Lower leg skin (tissue), 4 donors: Measurements from ENCODE around the gene GDPD4. TPM values are rescaled to one million over a fixed set of nuclear protein-coding genes. Genes with fewer than 3 reads are reported as not detected.

Source experiments
- DNase-seq, 2 donors: peaks; one replicate each; pipeline ENCODE4 v3.0.0-alpha.2; 2019; ENCODE audit warnings: low spot score in 2 of 2
- H3K4me3 ChIP-seq: fragments of 200-600 bp; sonication (generic); 2 replicates; pipeline ENCODE4 v1.5.1; 2017; ENCODE audit warnings: mild to moderate bottlenecking, low read depth; ENCODE audit not compliant: poor library complexity, severe bottlenecking
- CTCF ChIP-seq, 3 donors: fragments of 450-650 bp; IDR thresholded peaks; one replicate each; pipeline ENCODE4 v1.5.1; 2016; ENCODE audit warnings: antibody characterized with exemption in 3 of 3, mild to moderate bottlenecking in 3 of 3, moderate library complexity in 2 of 3
- POLR2A ChIP-seq, 2 donors: fragments of 450-650 bp; IDR thresholded peaks; one replicate each; pipeline ENCODE4 v1.6.1; 2016 to 2017; ENCODE audit warnings: antibody characterized with exemption in 2 of 2, mild to moderate bottlenecking in 1 of 2, moderate library complexity in 1 of 2
- WGBS, 2 donors: methylation state at CpG; one replicate each; pipeline ENCODE4 v1.1.5; 2018; 5-methylcytosine and 5-hydroxymethylcytosine counted together
- intact Hi-C: fragments of 100-400 bp; cut with DNase I; formaldehyde crosslinking; loops from one replicate; pipeline ENCODE4 v1.15.0; 2023; ENCODE audit warnings: low total_unique reads
- total RNA-seq, 4 donors: library from RNA; depleted of rRNA; stranded (reverse); fragments of >200 nt; gene quantifications; one replicate each; pipeline ENCODE4 v1.1.0, GENCODE V29; 2016

The GDPD4 gene
- total RNA-seq, 4 donors from 2014 or later = not detected

- WGBS, 2 donors = 94 to 95% methylated on average over 1 of the region's 1 CpG
- intact Hi-C loops = no loop called here
- no peak for DNase-seq
Observed at GRCh38 chr11:77269484-77270123, 31.9 kb downstream of the GDPD4 start.

GRCh38 chr11:77267962-77268361, 33.5 kb downstream of the GDPD4 start:
- intact Hi-C loops = no loop called here
- no peak for TF ChIP-seq CTCF (IDR thresholded peaks at IDR 0.05)
- TF ChIP-seq POLR2A (IDR thresholded peaks at IDR 0.05) = no peak
- DNase-seq = no peak
- 91 to 93% methylated on average over 2 of the region's 2 CpGs for WGBS, 2 donors
- no peak overlapping the region for H3K4me3 ChIP-seq

More at GRCh38 chr11:77269484-77270123, 31.9 kb downstream of the GDPD4 start:
- TF ChIP-seq POLR2A (IDR thresholded peaks at IDR 0.05) (no peak), CTCF (IDR thresholded peaks at IDR 0.05) (no peak)
- no peak overlapping the region for H3K4me3 ChIP-seq

- intact Hi-C loops = no loop called here
- DNase-seq = no peak
- H3K4me3 ChIP-seq = no peak overlapping the region
- 84 to 90% methylated on average over 1 of the region's 1 CpG for WGBS, 2 donors
- TF ChIP-seq CTCF (IDR thresholded peaks at IDR 0.05) = no peak
- no peak for TF ChIP-seq POLR2A (IDR thresholded peaks at IDR 0.05)
Observed at GRCh38 chr11:77266766-77267165, 34.7 kb downstream of the GDPD4 start.

- TF ChIP-seq POLR2A (IDR thresholded peaks at IDR 0.05) (no peak), CTCF (IDR thresholded peaks at IDR 0.05) (no peak)
- DNase-seq = no peak
- H3K4me3 ChIP-seq = no peak overlapping the region
- intact Hi-C loops = no loop called here
Observed at GRCh38 chr11:77262803-77263202, 38.7 kb downstream of the GDPD4 start.

- WGBS, 2 donors = 71 to 75% methylated on average over 2 of the region's 2 CpGs
- no peak for DNase-seq
- TF ChIP-seq POLR2A (IDR thresholded peaks at IDR 0.05) (no peak), CTCF (IDR thresholded peaks at IDR 0.05) (no peak)
- intact Hi-C loops = no loop called here
- no peak overlapping the region for H3K4me3 ChIP-seq
Observed at GRCh38 chr11:77259641-77260040, 41.8 kb downstream of the GDPD4 start.

- intact Hi-C loops = no loop called here
- H3K4me3 ChIP-seq = no peak overlapping the region
- WGBS, 2 donors = 63 to 75% methylated on average over 1 of the region's 1 CpG
- TF ChIP-seq CTCF (IDR thresholded peaks at IDR 0.05) (no peak), POLR2A (IDR thresholded peaks at IDR 0.05) (no peak)
- no peak for DNase-seq
Observed at GRCh38 chr11:77253690-77254089, 47.8 kb downstream of the GDPD4 start.
